HPDE6-E6E7 (cell line): ENCODE results near the gene GLYATL1B.
A peak's percentile ranks its signal among the peaks of the same experiment; 100 is the strongest.
"Not testable (repeated sequence)": the region's sequence is repeated elsewhere in the genome, so short reads cannot be mapped to it uniquely, and the experiment has no call there.

ENCODE experiments used
- DNase-seq: peaks from one replicate; pipeline ENCODE4 v3.0.0; 2011; ENCODE audit warnings: missing footprints; ENCODE audit errors: extremely low spot score

The GLYATL1B gene, protein sequence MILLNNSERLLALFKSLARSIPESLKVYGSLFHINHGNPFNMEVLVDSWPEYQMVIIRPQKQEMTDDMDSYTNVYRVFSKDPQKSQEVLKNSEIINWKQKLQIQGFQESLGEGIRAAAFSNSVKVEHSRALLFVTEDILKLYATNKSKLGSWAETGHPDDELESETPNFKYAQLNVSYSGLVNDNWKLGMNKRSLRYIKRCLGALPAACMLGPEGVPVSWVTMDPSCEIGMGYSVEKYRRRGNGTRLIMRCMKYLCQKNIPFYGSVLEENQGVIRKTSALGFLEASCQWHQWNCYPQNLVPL

GRCh38 chr11:59086007-59086406 is at the start of gene GLYATL1B:
Gene GLYATL1B, plus strand, starts transcription at chr11:59086307. Its CDS starts 0 bp downstream, at chr11:59086307.
- not testable (repeated sequence) for DNase-seq

- DNase-seq: not testable (repeated sequence)
Observed at GRCh38 chr11:59036542-59036941, 49.6 kb upstream of the GLYATL1B start.

GRCh38 chr11:59037434-59037833 is 48.7 kb upstream of the GLYATL1B start:
- not testable (repeated sequence) for DNase-seq

GRCh38 chr11:59040607-59041006 is 45.5 kb upstream of the GLYATL1B start:
- no peak for DNase-seq

GRCh38 chr11:59051383-59051782 is 34.7 kb upstream of the GLYATL1B start:
- DNase-seq: not testable (repeated sequence)

DNA sequence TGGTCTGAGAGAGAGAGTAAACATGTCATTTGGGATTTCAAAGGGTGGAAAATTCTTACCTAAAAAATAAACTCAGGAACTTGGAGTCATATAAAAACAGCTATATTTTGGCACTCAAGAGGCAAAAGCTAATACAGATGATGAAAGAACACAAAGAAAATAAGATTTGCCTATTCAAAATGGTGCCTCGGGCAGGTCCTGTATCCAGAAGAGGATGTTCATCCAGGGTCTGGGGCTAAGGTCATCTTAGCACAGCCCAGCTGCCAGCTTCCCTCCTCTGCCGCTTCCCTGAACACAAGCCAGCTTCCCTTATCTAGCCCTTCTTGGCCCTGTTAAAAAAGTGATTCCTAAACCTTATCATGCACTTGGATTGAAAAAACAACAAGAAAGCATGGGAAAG is 33.8 kb upstream of the GLYATL1B start:
- DNase-seq: not testable (repeated sequence)

- no peak for DNase-seq
Observed at GRCh38 chr11:59053387-59053786, 32.7 kb upstream of the GLYATL1B start.

- peak; percentile 59 for DNase-seq
Observed at GRCh38 chr11:59058120-59059033, 27.7 kb upstream of the GLYATL1B start.

DNA sequence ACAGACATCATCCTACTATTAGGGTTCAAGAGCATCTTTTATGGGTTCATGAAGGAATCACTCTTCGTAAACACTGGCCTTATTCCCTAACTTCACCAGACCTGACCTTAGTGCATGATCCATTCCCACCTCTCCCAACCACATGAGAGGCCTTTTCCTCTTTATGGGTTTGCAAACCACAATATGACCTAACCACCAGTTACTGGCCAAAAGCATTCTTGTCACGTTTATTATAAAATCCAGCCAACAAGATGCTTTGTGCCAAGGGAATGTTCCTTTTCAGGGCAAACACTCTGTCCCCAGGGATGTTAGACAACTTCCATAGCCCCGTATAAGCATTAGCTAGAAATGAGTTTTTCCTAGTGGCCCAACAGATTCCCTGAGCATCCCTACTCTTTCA is 26.0 kb upstream of the GLYATL1B start:
- DNase-seq: not testable (repeated sequence)

DNA sequence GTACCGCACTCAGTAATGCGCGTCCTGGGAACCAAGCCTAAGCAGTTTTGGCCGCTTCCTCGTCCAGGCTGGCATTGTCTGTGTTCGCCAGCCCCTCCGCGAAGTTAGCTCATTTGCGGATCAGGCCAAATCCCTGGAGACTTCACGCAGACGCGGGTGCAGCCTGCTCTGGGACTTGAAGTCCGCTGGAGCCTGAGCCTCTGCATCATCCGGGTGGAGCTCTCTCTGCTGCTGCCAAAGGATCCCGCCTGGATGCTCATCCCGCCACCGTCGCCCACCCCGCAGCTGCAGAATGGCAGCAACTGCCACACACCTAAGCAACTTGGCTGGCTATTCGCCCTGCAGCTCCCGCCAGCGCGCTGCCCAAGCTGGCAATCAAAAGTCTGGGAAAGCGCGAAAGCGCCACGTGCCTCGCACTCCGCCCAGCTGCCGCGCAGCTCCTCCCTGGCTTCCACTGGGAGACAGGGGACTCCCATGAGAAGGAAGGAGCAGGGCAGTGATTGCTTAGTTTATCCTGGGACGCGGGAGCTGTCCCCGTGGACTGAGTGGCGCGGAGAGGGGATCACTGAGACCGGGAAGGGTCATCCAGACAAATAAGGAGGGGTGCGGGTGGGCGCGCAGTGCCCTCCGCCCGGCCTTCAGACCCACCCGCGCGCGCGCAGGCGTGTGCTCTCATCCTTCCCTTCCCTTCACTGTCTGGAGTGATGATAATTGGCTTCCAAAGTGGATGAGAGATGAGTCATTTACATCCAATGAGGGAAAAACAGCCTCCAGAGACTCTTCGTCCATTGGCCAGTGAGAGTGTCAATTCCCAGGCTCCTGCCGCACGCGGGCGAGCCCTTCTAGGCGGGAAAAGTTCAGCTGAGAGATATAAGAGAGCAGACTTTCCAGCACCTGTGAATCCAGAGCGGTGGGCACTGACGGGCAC is 23.2 kb upstream of the GLYATL1B start:
- DNase-seq: no peak

DNA sequence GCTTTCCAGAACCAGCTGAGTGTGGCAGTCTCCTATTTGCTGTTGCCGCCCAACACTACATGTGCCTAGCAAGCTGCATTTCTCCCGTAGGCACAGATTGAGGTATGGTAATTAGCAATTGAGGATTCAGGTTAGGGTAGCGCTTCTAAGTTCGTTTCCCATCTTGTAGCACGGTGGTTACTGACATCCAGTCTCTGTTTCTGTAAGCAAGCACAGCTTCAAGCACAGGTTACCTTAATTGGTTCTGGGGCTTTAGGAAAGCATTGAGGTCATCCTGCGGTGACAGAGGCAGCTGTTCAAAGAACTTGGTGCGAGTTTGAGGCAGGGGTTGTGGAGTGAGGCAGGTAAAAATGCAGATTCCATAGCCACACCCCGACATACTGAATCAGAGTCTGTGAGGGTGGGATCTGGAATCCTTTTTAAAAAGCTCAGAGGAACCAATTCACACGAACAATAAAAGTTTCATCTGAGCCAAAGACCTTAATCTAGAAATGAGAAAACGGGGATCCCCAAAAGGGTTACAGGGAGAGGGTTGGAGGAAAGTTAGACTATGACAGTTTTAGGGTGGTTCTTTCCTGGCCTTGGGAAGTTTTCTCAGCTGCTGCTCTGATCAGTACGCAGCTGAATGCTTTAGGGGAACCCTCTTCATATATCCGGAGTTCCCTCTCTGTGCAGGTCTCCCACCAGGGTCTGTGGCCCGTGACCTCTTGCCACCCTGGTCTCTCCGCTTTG is 21.9 kb upstream of the GLYATL1B start:
- not testable (repeated sequence) for DNase-seq

DNA sequence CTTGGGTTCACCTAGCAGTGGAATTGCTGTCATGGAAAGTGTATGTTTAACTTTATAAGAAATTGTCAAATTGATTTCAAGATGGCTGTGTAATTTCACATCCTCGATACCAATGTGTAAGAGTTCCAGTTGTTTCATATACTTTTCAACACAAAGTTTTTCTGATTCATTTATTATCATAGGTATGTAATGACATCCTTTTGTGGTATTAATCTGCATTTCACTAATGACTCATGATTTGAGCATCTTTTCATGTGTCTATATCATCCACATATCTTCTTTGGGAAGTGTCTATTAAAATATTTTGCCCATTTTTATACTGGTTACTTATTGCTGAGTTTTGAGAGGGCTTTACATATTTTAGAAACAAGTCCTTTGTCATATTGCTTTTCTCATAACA is 17.0 kb upstream of the GLYATL1B start:
- no peak for DNase-seq

DNA sequence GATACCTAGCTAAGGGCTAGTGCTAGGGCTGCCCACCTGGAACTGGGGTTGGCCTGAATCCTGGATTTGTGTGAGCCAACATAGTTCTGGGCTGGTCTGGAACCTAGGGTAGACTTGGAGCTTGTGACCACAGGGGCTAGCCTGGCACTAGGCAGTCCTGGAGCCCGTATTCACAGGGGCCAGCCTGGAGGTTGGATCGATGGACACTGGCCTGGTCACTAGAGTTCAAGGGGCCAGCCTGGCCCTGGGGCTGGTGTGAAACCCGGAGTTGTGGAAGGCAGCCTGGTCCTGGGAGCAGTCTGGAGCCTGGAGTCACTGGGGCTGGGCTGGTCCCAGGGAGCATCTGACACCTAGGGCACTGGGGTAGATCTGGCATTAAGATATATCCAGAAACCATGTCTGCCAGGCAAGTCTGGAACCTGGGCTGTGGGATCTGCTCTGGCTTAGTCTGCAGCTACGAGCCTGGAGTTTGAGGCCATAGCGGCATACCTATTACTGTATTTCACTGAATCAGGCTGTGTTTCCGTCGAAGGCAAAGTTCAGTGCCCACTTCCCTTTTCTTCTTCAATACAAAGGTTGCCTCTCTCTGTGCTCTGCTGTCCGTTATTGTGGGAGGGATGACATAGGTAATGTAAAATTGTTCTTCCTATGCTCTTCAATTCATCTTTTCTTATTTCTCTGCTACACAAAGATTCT is 9.1 kb upstream of the GLYATL1B start:
- DNase-seq: no peak

DNA sequence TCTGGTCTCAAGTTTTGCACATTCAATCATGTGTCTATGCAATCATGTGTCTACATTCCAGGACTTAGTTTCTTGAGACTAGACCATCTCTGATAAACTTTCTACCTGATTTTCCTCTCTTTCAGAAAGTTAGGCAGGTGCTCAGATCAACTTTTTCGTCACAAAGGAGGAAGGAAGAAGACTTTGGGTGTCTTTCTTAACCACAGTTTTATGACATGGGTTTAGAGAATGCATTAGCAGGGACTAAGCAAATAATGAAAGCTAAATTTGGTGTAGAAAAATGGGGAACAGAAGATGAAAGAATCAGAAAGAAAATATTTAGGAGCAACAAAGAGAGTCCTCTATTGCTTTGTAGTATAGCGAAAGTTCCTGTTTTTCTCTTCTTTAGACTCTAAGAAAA is 7.7 kb upstream of the GLYATL1B start:
- no peak for DNase-seq

GRCh38 chr11:59079086-59079485 is 7.0 kb upstream of the GLYATL1B start:
- no peak for DNase-seq

DNA sequence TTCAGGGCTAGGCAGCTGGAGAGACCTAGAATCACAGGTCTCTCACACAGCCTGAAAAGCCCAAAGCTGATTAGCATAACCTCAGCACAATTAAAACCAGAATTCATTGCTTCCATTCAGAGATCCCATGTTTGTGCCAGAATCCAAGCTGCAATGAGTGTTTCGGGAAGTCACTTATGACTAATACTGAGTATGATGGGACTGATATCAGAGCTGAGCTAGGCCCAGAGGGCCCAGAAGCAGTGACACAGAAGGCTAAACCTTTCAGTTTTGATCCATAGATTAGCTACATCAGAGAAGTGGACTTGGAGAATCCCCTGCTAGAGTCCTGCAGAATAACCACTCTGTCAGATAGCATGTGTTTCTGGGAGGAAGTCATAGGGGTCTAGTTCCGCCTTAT is 5.7 kb upstream of the GLYATL1B start:
- DNase-seq: not testable (repeated sequence)

DNA sequence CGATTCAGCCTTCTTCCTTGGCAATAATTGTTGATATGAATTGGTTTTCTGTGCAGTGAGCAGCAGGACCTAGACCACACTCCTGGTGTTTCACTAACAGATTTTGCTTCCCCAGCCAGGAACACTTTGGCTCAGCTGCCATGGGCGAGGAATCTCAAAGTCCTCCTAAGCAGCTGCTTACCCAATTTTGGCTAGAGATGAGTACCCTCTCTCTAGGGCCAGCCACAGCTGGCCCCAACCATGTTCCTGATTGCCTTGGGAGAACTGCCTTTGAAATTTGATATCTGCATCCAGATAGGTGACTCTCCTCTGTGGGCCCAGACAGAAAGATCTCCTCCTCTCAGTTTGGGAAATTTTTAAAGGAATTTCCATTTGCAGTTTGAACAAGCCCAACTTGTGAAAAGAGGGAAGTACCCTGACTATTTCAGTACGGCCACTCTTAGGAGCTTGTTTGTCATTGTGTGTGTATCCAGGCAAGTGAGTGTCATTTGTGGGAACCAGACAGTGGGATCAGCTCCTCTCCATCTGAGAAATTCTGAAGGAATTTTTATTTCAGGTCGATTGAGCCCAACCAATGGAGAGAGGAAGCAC is 4.6 kb upstream of the GLYATL1B start:
- not testable (repeated sequence) for DNase-seq

DNA sequence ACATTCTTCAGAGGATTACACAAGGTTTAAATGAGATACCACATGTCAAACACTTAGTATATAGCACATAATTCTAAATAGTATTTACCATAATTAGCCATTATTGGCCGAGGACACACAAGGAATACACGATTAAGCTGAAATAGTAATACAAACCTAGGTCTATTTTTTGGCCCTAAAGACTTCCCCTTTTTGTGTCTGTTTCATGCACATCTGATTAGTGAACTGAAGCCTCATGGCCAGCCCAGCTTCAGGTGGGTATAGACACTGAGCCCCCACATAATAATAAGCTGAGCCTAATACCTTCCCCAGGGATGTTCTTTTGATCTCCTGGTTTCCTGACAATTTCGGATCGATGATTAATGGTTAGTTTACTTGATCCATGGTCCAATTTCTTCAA is 2.1 kb downstream of the GLYATL1B start:
- no peak for DNase-seq

- DNase-seq: not testable (repeated sequence)
Observed at GRCh38 chr11:59093576-59093975, 7.5 kb downstream of the GLYATL1B start.

DNA sequence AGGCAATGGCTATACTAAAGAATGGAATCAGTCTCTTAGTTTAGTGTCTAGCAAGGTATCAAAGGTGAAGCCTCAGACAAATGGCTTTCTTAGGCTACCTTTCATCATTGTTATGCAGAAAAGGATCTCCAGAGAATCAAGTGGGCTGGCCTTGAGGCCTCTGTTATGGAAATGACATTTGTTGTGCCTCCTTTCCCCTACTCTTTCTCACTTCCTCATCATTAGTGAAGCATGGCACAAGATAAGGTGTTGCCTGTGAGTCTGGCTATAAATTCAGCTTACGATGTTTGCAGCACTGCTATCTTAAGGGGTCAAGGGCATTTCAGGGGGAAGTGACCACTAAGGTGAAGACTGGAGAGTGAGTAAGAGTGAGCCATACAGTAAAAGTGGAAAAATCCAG is 9.1 kb downstream of the GLYATL1B start:
- DNase-seq: not testable (repeated sequence)
